ENCODE data around the gene RNFT2.
A peak's percentile ranks its signal among the peaks of the same experiment; 100 is the strongest.

RNFT2 gene

GRCh38 chr12:116759783-116760621, 21.9 kb downstream of the RNFT2 start:
- Histone ChIP-seq H3K4me3 (ENCODE audit: low read depth, low read length) (no peak overlapping the region), H3K27ac (ENCODE audit: extremely low read depth, low read depth, low read length) (no peak overlapping the region), H3K4me1 (ENCODE audit: control insufficient read depth, insufficient read depth, low read length) (no peaks in the 10 kb centered on the region), H3K36me3 (ENCODE audit: control insufficient read depth in 2 of 2, insufficient read depth in 1 of 2, low read length in 2 of 2) (peaks cover 7 to 9% of the 10 kb centered on the region in 2 experiments; a peak in 2 of 3 replicates), H3K9me3 (ENCODE audit: control insufficient read depth, insufficient read depth, low read depth, low read length) (no peaks in the 10 kb centered on the region)
- ChIA-PET CTCF (interaction anchor here (0.6 to 1.7 kb wide), 6 partner anchors 11 to 122 kb away, joined by 3 to 5 read pairs (median 4); no protein-coding TSS in a partner anchor), POLR2A (no interaction called here)
- TF ChIP-seq, protein P1, sequence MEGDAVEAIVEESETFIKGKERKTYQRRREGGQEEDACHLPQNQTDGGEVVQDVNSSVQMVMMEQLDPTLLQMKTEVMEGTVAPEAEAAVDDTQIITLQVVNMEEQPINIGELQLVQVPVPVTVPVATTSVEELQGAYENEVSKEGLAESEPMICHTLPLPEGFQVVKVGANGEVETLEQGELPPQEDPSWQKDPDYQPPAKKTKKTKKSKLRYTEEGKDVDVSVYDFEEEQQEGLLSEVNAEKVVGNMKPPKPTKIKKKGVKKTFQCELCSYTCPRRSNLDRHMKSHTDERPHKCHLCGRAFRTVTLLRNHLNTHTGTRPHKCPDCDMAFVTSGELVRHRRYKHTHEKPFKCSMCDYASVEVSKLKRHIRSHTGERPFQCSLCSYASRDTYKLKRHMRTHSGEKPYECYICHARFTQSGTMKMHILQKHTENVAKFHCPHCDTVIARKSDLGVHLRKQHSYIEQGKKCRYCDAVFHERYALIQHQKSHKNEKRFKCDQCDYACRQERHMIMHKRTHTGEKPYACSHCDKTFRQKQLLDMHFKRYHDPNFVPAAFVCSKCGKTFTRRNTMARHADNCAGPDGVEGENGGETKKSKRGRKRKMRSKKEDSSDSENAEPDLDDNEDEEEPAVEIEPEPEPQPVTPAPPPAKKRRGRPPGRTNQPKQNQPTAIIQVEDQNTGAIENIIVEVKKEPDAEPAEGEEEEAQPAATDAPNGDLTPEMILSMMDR (tag by site-specific recombination; IDR thresholded peaks at IDR 0.05): 0 out of 2 replicates have a peak, but pooled peaks have one; percentile 10
- TF ChIP-seq ZNF626 (tag by site-specific recombination; IDR thresholded peaks at IDR 0.05): no peak

DNA sequence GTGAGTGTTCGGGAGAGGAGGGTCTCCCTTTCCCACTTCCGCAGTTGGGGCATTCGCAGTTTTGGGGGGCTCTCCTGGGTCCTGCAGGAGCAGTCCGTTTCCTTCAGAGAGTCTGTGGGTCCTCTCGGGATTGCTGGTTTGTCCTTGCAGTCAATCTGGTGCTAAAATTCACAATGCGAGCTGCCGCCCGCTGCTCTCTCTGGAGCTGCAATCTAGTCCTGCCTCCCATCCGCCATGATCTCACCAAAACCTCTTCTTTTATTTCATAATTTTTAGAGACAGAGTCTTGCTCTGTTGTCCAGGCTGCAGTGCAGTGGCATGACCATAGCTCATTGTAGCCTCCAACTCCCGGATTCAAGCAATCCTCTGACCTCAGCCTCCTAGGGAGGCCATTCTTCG, 22.5 kb downstream of the RNFT2 start:
- POLR2A ChIA-PET: no interaction called here
- Histone ChIP-seq H3K36me3 (ENCODE audit: control insufficient read depth in 2 of 2, insufficient read depth in 1 of 2, low read length in 2 of 2) (peaks cover 7 to 9% of the 10 kb centered on the region in 2 experiments; a peak in 2 of 3 replicates), H3K27ac (ENCODE audit: extremely low read depth, low read depth, low read length) (no peak overlapping the region)

DNA sequence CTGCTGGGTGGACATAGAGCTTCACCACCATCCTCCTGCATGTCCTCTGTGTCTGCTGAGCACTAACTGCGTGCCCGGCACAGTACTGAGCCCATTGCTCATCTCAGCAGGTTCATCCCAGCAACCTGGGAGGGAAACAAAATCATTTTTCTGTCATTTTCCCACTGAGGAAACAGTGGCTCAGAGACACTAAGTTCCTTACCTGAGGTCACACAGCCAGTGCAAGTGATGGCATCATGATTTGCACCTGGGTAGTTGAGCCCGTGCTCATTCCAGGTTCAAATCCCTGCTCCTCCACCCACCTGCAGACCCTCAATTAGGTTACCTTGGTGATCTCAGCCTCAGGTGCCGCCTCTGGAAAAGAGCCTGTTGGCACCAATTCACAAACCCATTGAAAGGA, 23.4 kb downstream of the RNFT2 start:
- Histone ChIP-seq H3K4me1 (ENCODE audit: control insufficient read depth, insufficient read depth, low read length) (no peaks in the 10 kb centered on the region; the same call in 1 of the 2 replicates), H3K4me3 (ENCODE audit: low read depth, low read length) (no peak overlapping the region), H3K36me3 (ENCODE audit: control insufficient read depth in 2 of 2, insufficient read depth in 1 of 2, low read length in 2 of 2) (peaks cover 7 to 12% of the 10 kb centered on the region in 2 experiments; a peak in 2 of 3 replicates), H3K27ac (ENCODE audit: extremely low read depth, low read depth, low read length) (no peak overlapping the region), H3K9me3 (ENCODE audit: control insufficient read depth, insufficient read depth, low read depth, low read length) (no peaks in the 10 kb centered on the region)
- CTCF ChIA-PET: no interaction called here
- TF ChIP-seq ZBTB1 (tag by site-specific recombination; IDR thresholded peaks at IDR 0.05): no peak
- no peak for TF ChIP-seq ZBTB21 (tag by site-specific recombination; IDR thresholded peaks at IDR 0.05)
- no peak for TF ChIP-seq ZNF560 (tag by site-specific recombination; IDR thresholded peaks at IDR 0.05; ENCODE audit: borderline replicate concordance)
- no peak for TF ChIP-seq ZNF169 (tag by site-specific recombination; IDR thresholded peaks at IDR 0.05)
- TF ChIP-seq ZNF626 (tag by site-specific recombination; IDR thresholded peaks at IDR 0.05): no peak
- TF ChIP-seq ZNF660 (tag by site-specific recombination; IDR thresholded peaks at IDR 0.05): no peak
- TF ChIP-seq ZNF2 (tag by site-specific recombination; IDR thresholded peaks at IDR 0.05): no peak
- TF ChIP-seq ZNF76 (tag by site-specific recombination; IDR thresholded peaks at IDR 0.05; ENCODE audit: borderline replicate concordance, low read depth): no peak
- no peak for TF ChIP-seq ZNF221 (tag by site-specific recombination; IDR thresholded peaks at IDR 0.05; ENCODE audit: borderline replicate concordance)
- TF ChIP-seq ZNF791 (tag by site-specific recombination; IDR thresholded peaks at IDR 0.05): no peak
- TF ChIP-seq ZNF157 (tag by site-specific recombination; IDR thresholded peaks at IDR 0.05): no peak
- POLR2A ChIA-PET: no interaction called here

More for the DNA sequence above, 22.5 kb downstream of the RNFT2 start:
- Histone ChIP-seq H3K4me1 (ENCODE audit: control insufficient read depth, insufficient read depth, low read length) (no peaks in the 10 kb centered on the region; the same call in 1 of the 2 replicates), H3K9me3 (ENCODE audit: control insufficient read depth, insufficient read depth, low read depth, low read length) (no peaks in the 10 kb centered on the region), H3K4me3 (ENCODE audit: low read depth, low read length) (no peak overlapping the region)
- TF ChIP-seq SCRT1 (tag by site-specific recombination; IDR thresholded peaks at IDR 0.05; ENCODE audit: borderline replicate concordance): no peak
- TF ChIP-seq ZNF580 (tag by site-specific recombination; IDR thresholded peaks at IDR 0.05): no peak
- no peak for TF ChIP-seq BCL11A (tag by site-specific recombination; IDR thresholded peaks at IDR 0.05; ENCODE audit: low read depth)
- no peak for TF ChIP-seq YY2 (tag by site-specific recombination; IDR thresholded peaks at IDR 0.05)
- TF ChIP-seq, protein P2, sequence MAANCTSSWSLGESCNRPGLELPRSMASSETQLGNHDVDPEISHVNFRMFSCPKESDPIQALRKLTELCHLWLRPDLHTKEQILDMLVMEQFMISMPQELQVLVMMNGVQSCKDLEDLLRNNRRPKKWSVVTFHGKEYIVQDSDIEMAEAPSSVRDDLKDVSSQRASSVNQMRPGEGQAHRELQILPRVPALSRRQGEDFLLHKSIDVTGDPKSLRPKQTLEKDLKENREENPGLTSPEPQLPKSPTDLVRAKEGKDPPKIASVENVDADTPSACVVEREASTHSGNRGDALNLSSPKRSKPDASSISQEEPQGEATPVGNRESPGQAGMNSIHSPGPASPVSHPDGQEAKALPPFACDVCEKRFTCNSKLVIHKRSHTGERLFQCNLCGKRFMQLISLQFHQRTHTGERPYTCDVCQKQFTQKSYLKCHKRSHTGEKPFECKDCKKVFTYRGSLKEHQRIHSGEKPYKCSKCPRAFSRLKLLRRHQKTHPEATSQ (tag by site-specific recombination; IDR thresholded peaks at IDR 0.05): no peak
- CTCF ChIA-PET: interaction anchor here (0.6 to 1.7 kb wide), 5 partner anchors 10 to 121 kb away, joined by 3 to 5 read pairs (median 4); no protein-coding TSS in a partner anchor
